Transverse colon (tissue), 4 donors: ENCODE measurements around the gene JAM2. TPM values are rescaled to one million over a fixed set of nuclear protein-coding genes. Genes with fewer than 3 reads are reported as not detected.

Experiments used
- DNase-seq: peaks from one replicate; pipeline ENCODE4 v3.0.0-alpha.2; 2019
- H3K27ac ChIP-seq, 4 donors: fragments of 200-600 bp; sonication (generic); 2 replicates each; pipeline ENCODE4 v1.5.1; 2016 to 2018; ENCODE audit warnings: inconsistent platforms in 4 of 4
- H3K27me3 ChIP-seq: fragments of 200-600 bp; sonication (generic); 2 replicates; pipeline ENCODE4 v1.5.1; 2017; ENCODE audit warnings: inconsistent platforms
- H3K36me3 ChIP-seq, 4 donors: fragments of 200-600 bp; sonication (generic); 2 replicates each; pipeline ENCODE4 v1.5.1; 2017 to 2019; ENCODE audit warnings: inconsistent platforms in 4 of 4
- H3K4me1 ChIP-seq, 4 donors: fragments of 200-600 bp; sonication (generic); 2 replicates each; pipeline ENCODE4 v1.5.1; 2017 to 2020; ENCODE audit warnings: inconsistent platforms in 4 of 4
- H3K4me3 ChIP-seq, 4 donors: fragments of 200-600 bp; sonication (generic); 1 replicate in 1 of 4; 2 replicates in 3 of 4; pipeline versions ENCODE4 v1.5.1 to v1.6.1; 2017 to 2019; ENCODE audit warnings: inconsistent platforms in 4 of 4
- H3K9me3 ChIP-seq, 2 donors: fragments of 200-600 bp; sonication (generic); 2 replicates each; pipeline ENCODE4 v1.5.1; 2017 to 2019; ENCODE audit warnings: inconsistent platforms in 2 of 2
- EP300 ChIP-seq: sonication (generic); formaldehyde crosslinking; IDR thresholded peaks from one replicate; pipeline ENCODE4 v1.6.1; 2017; ENCODE audit warnings: antibody characterized with exemption, low read depth
- POLR2A ChIP-seq: fragments of 450-650 bp; IDR thresholded peaks from one replicate; pipeline ENCODE4 v1.6.1; 2016; ENCODE audit warnings: antibody characterized with exemption, mild to moderate bottlenecking, moderate library complexity
- POLR2AphosphoS5 ChIP-seq, 3 donors: sonication (generic); formaldehyde crosslinking; IDR thresholded peaks; one replicate each; pipeline ENCODE4 v1.6.1; 2016; ENCODE audit warnings: antibody characterized with exemption in 3 of 3
- WGBS, 2 donors: methylation state at CpG; one replicate each; pipeline ENCODE4 v1.1.5; 2018; ENCODE audit warnings: low coverage in 1 of 2; 5-methylcytosine and 5-hydroxymethylcytosine counted together
- in situ Hi-C, 4 donors: fragments of 200-750 bp; cut with MboI; loops; one replicate each; pipeline versions ENCODE4 v1.15.0 to v1.15.1; 2017; ENCODE audit warnings: low sequenced_read_pairs in 3 of 4, low pct_ligation_motif_present in 1 of 4, low pct_unique_long_range_greater_than_20kb in 1 of 4
- intact Hi-C: fragments of 100-400 bp; cut with DNase I; formaldehyde crosslinking; loops from one replicate; pipeline ENCODE4 v1.15.1; 2023; ENCODE audit warnings: low total_unique reads
- total RNA-seq, 4 donors: library from RNA; depleted of rRNA; stranded (reverse); fragments of >200 nt; gene quantifications; one replicate each; pipeline ENCODE4 v1.1.0, GENCODE V29; 2016
- TF ChIP-seq, protein P1 (sequence below), 5 experiments: fragments of 200-600 bp in 3 of 5; fragments of 450-650 bp in 2 of 5; sonication (generic) in 3 of 5; IDR thresholded peaks; 1 replicate in 2 of 5; 2 replicates in 3 of 5; pipeline ENCODE4 v1.5.1; 2016 to 2017; ENCODE audit warnings: antibody characterized with exemption in 5 of 5, inconsistent platforms in 3 of 5, mild to moderate bottlenecking in 2 of 5, moderate library complexity in 1 of 5

Gene JAM2
- total RNA-seq, 4 donors from 2014 or later = 0.75 to 7.4 (median 4.7) TPM

DNA sequence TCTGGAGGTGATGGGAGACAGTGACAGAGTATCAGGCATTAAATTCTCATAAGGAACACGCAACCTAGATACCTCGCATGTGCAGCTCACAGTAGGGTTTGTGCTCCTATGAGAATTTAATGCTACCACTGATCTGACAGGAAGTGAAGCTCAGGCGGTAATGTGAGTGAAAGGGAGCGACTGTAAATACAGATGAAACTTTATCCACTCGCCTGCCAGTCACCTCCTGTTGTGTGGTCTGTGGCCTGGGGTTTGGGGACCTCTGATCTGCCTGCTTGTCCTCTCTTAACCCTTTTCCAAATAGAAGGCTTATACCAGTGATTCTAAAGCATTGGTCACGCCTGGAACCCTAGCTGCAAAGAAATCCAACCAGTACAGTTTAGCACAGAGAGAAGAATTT, 111.0 kb downstream of the JAM2 start:
- peaks cover 0 to 36% (median 9%) of the 10 kb centered on the region in 4 donors for H3K36me3 ChIP-seq
- 90 to 96% methylated on average over 2 to 6 of the region's 6 CpGs for WGBS, 2 donors

DNA sequence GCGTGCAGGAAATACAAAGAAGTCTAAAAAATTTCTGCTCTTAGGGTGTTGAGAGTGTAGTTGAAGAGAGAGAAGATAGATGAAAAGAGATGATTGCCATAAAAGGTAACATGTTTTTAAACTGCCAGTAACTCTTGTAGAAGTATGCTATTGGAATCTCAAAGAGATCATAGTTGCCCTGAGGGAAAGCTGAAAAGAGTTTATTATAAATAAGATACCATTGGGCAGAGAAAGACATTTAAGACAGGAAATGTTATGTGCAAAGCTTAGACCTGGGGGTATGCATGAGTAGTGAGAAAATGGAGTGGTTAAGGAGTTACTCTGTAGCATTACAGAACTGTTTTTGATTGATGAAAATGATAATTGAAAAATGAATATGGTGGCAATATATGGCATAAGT, 113.4 kb downstream of the JAM2 start:
- Histone ChIP-seq H3K4me1 (no peaks in the 10 kb centered on the region), H3K36me3 (peaks cover 0 to 20% (median 9%) of the 10 kb centered on the region in 4 donors), H3K27ac (no peak overlapping the region), H3K4me3 (no peak overlapping the region), H3K9me3 (no peaks in the 10 kb centered on the region), H3K27me3 (no peaks in the 10 kb centered on the region)
- intact Hi-C loops (no loop called here), in situ Hi-C loops (no loop called here)
- no peak for TF ChIP-seq POLR2AphosphoS5 (IDR thresholded peaks at IDR 0.05)
- TF ChIP-seq, protein P1, sequence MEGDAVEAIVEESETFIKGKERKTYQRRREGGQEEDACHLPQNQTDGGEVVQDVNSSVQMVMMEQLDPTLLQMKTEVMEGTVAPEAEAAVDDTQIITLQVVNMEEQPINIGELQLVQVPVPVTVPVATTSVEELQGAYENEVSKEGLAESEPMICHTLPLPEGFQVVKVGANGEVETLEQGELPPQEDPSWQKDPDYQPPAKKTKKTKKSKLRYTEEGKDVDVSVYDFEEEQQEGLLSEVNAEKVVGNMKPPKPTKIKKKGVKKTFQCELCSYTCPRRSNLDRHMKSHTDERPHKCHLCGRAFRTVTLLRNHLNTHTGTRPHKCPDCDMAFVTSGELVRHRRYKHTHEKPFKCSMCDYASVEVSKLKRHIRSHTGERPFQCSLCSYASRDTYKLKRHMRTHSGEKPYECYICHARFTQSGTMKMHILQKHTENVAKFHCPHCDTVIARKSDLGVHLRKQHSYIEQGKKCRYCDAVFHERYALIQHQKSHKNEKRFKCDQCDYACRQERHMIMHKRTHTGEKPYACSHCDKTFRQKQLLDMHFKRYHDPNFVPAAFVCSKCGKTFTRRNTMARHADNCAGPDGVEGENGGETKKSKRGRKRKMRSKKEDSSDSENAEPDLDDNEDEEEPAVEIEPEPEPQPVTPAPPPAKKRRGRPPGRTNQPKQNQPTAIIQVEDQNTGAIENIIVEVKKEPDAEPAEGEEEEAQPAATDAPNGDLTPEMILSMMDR (IDR thresholded peaks at IDR 0.05) = no peak
- TF ChIP-seq POLR2A = no peak
- no peak for TF ChIP-seq EP300
- no peak for DNase-seq
- 67 to 93% methylated on average over 1 of the region's 1 CpG for WGBS, 2 donors

More for the DNA sequence above, 111.0 kb downstream of the JAM2 start:
- intact Hi-C loops (no loop called here), in situ Hi-C loops (no loop called here)
- DNase-seq = no peak
- no peak overlapping the region for H3K4me3 ChIP-seq
- no peaks in the 10 kb centered on the region for H3K4me1 ChIP-seq
- no peaks in the 10 kb centered on the region for H3K9me3 ChIP-seq
- no peaks in the 10 kb centered on the region for H3K27me3 ChIP-seq
- no peak overlapping the region for H3K27ac ChIP-seq
- TF ChIP-seq EP300 (no peak), POLR2AphosphoS5 (IDR thresholded peaks at IDR 0.05) (no peak), POLR2A (no peak)
- TF ChIP-seq, protein P1 (IDR thresholded peaks at IDR 0.05) = no peak

DNA sequence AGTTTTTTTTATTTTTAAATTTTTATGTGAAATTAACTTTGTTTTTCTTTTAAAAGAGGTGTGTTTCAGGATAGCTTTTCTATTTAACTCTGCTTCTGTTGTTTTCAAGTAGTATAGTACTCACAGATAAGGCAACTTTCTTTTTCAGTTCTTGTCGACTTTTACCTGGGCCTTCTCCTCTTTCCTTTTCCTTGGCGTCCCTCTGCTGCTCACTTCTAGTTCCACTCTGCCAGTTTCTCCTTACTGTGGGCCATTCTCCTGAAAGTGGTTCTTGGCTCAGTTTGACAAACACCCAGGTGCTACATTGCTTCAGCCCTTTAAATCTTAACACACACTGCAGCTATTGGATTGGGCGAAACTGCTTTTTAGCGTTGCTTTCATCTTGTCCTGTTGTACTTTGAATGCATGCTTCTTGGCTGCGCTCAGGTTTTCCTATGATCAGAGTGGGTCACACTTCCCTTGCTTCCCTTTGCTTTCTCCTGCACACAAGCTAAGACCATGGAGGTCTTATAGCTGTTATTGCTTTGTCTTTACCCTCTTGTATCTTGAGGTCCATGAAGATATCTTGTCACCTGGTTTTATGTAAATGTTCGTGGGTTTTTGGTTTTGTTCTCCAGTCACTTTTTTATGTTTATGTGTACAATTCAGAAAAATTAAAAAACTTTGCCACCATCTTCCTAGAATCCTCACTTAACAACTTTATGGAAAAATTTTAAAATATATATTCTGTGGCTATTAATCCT, 117.3 kb downstream of the JAM2 start:
- Histone ChIP-seq H3K9me3 (no peaks in the 10 kb centered on the region), H3K27me3 (no peaks in the 10 kb centered on the region), H3K36me3 (peaks cover 0 to 44% (median 21%) of the 10 kb centered on the region in 4 donors), H3K27ac (no peak overlapping the region), H3K4me3 (no peak overlapping the region), H3K4me1 (no peaks in the 10 kb centered on the region)
- intact Hi-C loops = no loop called here
- no peak for DNase-seq
- TF ChIP-seq, protein P1 (IDR thresholded peaks at IDR 0.05) = no peak
- TF ChIP-seq EP300 = no peak
- no peak for TF ChIP-seq POLR2A
- TF ChIP-seq POLR2AphosphoS5 (IDR thresholded peaks at IDR 0.05) = no peak
- in situ Hi-C loops = no loop called here
- 83% methylated on average over 5 to 6 of the region's 6 CpGs for WGBS, 2 donors

DNA sequence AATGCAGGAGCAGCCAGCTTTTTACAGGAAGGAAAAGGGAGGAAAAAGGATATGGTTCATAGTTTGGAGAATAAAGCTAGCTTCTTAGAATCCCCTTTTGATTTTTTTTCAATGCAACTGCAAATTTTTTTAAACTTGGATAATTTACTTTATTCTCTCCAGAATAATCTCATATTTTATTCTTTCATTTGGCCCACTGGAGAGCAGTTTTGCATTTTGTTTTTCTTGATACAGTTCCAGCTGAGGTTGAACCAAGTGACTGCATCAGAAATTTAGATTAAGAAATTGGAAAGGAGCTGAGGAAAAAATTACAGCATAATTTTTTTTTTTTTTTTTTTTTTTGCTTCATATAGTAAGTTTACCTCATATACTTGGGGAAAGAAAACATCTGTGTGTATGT, 118.5 kb downstream of the JAM2 start:
- in situ Hi-C loops = no loop called here
- DNase-seq = no peak
- Histone ChIP-seq H3K27ac (no peak overlapping the region), H3K9me3 (no peaks in the 10 kb centered on the region), H3K4me1 (no peaks in the 10 kb centered on the region), H3K27me3 (no peaks in the 10 kb centered on the region), H3K4me3 (no peak overlapping the region), H3K36me3 (peaks cover 0 to 44% (median 21%) of the 10 kb centered on the region in 4 donors)
- TF ChIP-seq, protein P1 (IDR thresholded peaks at IDR 0.05) = no peak
- TF ChIP-seq POLR2AphosphoS5 (IDR thresholded peaks at IDR 0.05) (no peak), EP300 (no peak), POLR2A (no peak)
- intact Hi-C loops = no loop called here
